Erythroblast (primary cell): Measurements from ENCODE around the gene PPFIA2.

Experiments used
- GATA1 ChIP-seq: IDR thresholded peaks from 2 replicates; pipeline ENCODE4 v1.6.1; 2011; ENCODE audit warnings: low read depth, mild to moderate bottlenecking, control low read depth, low read length, moderate library complexity
- POLR2A ChIP-seq: IDR thresholded peaks from 2 replicates; pipeline ENCODE4 v1.6.1; 2011; ENCODE audit warnings: mild to moderate bottlenecking, low read length

- TF ChIP-seq POLR2A = no peak
- no peak for TF ChIP-seq GATA1
Measured at GRCh38 chr12:81249976-81250375, 509.2 kb downstream of the PPFIA2 start.
